ENCODE results near the gene PRKAG2.

GRCh38 chr7:151679881-151680612, 196.9 kb downstream of the PRKAG2 start:
- TF ChIP-seq POLR2A (IDR thresholded peaks at IDR 0.05), result no peak
- TF ChIP-seq, protein P1, sequence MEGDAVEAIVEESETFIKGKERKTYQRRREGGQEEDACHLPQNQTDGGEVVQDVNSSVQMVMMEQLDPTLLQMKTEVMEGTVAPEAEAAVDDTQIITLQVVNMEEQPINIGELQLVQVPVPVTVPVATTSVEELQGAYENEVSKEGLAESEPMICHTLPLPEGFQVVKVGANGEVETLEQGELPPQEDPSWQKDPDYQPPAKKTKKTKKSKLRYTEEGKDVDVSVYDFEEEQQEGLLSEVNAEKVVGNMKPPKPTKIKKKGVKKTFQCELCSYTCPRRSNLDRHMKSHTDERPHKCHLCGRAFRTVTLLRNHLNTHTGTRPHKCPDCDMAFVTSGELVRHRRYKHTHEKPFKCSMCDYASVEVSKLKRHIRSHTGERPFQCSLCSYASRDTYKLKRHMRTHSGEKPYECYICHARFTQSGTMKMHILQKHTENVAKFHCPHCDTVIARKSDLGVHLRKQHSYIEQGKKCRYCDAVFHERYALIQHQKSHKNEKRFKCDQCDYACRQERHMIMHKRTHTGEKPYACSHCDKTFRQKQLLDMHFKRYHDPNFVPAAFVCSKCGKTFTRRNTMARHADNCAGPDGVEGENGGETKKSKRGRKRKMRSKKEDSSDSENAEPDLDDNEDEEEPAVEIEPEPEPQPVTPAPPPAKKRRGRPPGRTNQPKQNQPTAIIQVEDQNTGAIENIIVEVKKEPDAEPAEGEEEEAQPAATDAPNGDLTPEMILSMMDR (IDR thresholded peaks at IDR 0.05), result no peak
